Calu3 (cell line): ENCODE measurements around the gene KLHL28. TPM values are rescaled to one million over a fixed set of nuclear protein-coding genes. Genes with fewer than 3 reads are reported as not detected.

ENCODE experiments used
- BruUV-seq: library from RNA; stranded (reverse); fragments of 400-500 nt; replicated peaks from 2 replicates; lab custom pipeline; 2021; lab: Mats Ljungman, UMichigan
- CTCF ChIA-PET: fragments of 300-600 bp; sonication (Branson Sonifier 250); formaldehyde crosslinking; loops from one replicate; lab custom pipeline; 2022; ENCODE audit warnings: antibody characterized with exemption; lab: Charles Lee
- DNase-seq: peaks from one replicate; pipeline ENCODE4 v3.0.0; 2022
- H3K27ac Mint-ChIP-seq: one replicate; pipeline ENCODE4 v1.8.0; 2022; ENCODE audit warnings: mixed read lengths; ENCODE audit not compliant: unreplicated experiment
- H3K27me3 Mint-ChIP-seq: one replicate; pipeline ENCODE4 v1.8.0; 2022; ENCODE audit warnings: mixed read lengths; ENCODE audit not compliant: unreplicated experiment
- H3K36me3 Mint-ChIP-seq: one replicate; pipeline ENCODE4 v1.8.0; 2022; ENCODE audit warnings: mild to moderate bottlenecking, moderate library complexity, mixed read lengths; ENCODE audit not compliant: insufficient read depth, unreplicated experiment
- H3K4me1 Mint-ChIP-seq: one replicate; pipeline ENCODE4 v1.8.0; 2022; ENCODE audit warnings: mild to moderate bottlenecking, low read depth, mixed read lengths; ENCODE audit not compliant: unreplicated experiment
- H3K4me3 Mint-ChIP-seq: one replicate; pipeline ENCODE4 v1.8.0; 2022; ENCODE audit warnings: mild to moderate bottlenecking, low read depth, moderate library complexity, mixed read lengths; ENCODE audit not compliant: unreplicated experiment
- H3K9me3 Mint-ChIP-seq: one replicate; pipeline ENCODE4 v1.8.0; 2022; ENCODE audit warnings: low read depth, mixed read lengths; ENCODE audit not compliant: unreplicated experiment
- CTCF ChIP-seq: fragments of 200-600 bp; IDR thresholded peaks from one replicate; pipeline ENCODE4 v1.8.0; 2022; ENCODE audit warnings: antibody characterized with exemption; ENCODE audit not compliant: unreplicated experiment
- intact Hi-C: fragments of 100-400 bp; cut with micrococcal nuclease; formaldehyde crosslinking; loops from one replicate; pipeline ENCODE4 v1.10.0; 2022; ENCODE audit not compliant: unreplicated experiment
- total RNA-seq: library from RNA; stranded (reverse); gene quantifications from 2 replicates; pipeline ENCODE4 v1.2.3, GENCODE V29; 2022

KLHL28 gene
- total RNA-seq, 1 experiment from 2014 or later, result 10.1 TPM

DNA sequence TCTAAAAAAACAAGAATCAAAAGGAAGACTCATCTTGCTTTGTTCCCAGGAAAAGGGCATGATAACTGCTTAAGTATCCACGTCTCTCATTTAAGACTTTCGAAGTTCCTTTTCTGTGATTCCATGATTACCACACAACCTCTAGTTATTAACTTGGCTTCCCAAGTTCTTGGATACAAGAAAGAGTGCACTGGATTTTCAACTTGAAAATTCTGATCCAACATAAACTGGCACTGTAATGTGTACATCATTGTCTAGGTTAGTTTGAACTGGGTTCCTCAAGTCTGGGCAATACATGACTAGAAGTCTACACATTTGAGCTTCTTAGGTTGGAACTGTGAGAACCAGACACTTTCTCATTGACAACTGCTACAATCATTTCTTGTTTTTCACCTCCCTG, 1.6 kb downstream of the KLHL28 start:
- no peak for DNase-seq
- Mint-ChIP-seq H3K9me3 (no peaks in the 10 kb centered on the region), H3K4me1 (peaks cover 15% of the 10 kb centered on the region), H3K27ac (peak overlapping the region; percentile 47), H3K36me3 (peaks cover 6% of the 10 kb centered on the region), H3K27me3 (no peaks in the 10 kb centered on the region), H3K4me3 (no peak overlapping the region)
- TF ChIP-seq CTCF, result no peak
- intact Hi-C loops, result loop anchor here (2.0 kb wide), 1 partner anchor 175 kb away; the partner anchor contains the start of genes FANCM and FKBP3
- CTCF ChIA-PET, result interaction anchor here (0.5 kb wide), 1 partner anchor 28 kb away, joined by 5 read pairs; no protein-coding TSS in a partner anchor
- BruUV-seq, result no TSS peak

DNA sequence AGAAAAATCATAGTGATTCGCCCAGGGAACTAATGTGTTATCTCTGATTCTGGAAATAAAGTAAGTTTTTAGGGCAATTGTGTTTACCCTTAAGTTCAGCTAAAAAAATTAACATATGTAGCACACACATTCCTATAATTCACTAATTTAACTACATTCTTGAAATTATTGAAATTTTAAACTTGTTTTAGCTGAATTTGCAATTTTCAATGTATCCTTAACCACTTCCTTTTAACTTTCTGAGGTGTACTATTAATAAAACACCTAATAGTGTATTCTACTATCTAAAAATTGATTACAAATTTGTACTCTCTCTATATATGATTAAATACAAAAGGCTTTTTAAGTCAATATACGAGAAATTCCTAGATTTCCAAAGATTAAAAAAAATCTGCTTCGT, 2.2 kb downstream of the KLHL28 start:
- CTCF ChIA-PET, result no interaction called here
- TF ChIP-seq CTCF, result no peak

DNA sequence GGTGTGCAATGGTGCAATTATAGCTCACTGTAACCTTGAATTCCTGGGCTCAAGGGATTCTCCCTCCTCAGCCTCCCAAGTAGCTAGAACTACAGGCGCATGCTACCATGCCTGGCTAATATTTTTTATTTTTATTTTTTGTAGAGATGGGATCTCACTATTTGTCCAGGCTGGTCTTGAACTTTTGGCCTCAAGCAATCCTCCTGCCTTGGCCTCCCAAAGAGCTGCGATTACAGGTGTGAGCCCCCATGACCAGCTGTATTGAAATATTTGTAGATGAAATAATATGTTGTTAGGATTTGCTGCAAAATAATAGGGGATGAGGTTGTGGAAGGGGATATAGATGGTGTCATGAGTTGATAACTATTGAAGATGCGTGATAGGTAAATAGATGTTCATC, 4.9 kb downstream of the KLHL28 start:
- H3K36me3 Mint-ChIP-seq, result peaks cover 6% of the 10 kb centered on the region
- H3K4me1 Mint-ChIP-seq, result no peaks in the 10 kb centered on the region
- CTCF ChIA-PET, result no interaction called here
- H3K27me3 Mint-ChIP-seq, result no peaks in the 10 kb centered on the region
- intact Hi-C loops, result no loop called here
- DNase-seq, result no peak
- no peak overlapping the region for H3K27ac Mint-ChIP-seq
- no peak overlapping the region for H3K4me3 Mint-ChIP-seq
- TF ChIP-seq CTCF, result no peak
- no TSS peak for BruUV-seq
- no peaks in the 10 kb centered on the region for H3K9me3 Mint-ChIP-seq

More for the DNA sequence above, 2.2 kb downstream of the KLHL28 start:
- peaks cover 15% of the 10 kb centered on the region for H3K4me1 Mint-ChIP-seq
- peaks cover 6% of the 10 kb centered on the region for H3K36me3 Mint-ChIP-seq
- intact Hi-C loops, result no loop called here
- no peak overlapping the region for H3K4me3 Mint-ChIP-seq
- peak overlapping the region; percentile 47 for H3K27ac Mint-ChIP-seq
- H3K27me3 Mint-ChIP-seq, result no peaks in the 10 kb centered on the region
- DNase-seq, result no peak
- H3K9me3 Mint-ChIP-seq, result no peaks in the 10 kb centered on the region
- no TSS peak for BruUV-seq

DNA sequence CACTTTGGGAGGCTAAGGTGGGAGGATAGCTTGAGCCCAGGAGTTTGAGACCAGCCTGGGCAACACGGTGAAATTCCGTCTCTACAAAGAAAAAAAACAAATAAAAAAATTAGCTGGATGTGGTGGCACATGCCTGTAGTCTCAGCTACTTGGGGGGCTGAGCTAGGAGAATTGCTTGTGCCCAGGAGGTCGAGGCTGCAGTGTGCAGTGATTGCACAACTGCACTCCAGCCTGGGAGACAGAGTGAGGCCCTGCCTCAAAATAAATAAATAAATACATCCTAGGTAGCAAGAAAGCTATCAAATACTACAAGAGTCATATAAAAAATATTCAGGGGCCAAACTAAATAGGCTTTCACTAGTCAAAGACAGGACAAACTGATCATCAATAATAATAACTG, 6.2 kb downstream of the KLHL28 start:
- no peak overlapping the region for H3K4me3 Mint-ChIP-seq

More for the DNA sequence above, 6.2 kb downstream of the KLHL28 start:
- H3K27me3 Mint-ChIP-seq, result no peaks in the 10 kb centered on the region
- BruUV-seq, result no TSS peak
- CTCF ChIA-PET, result no interaction called here
- H3K9me3 Mint-ChIP-seq, result no peaks in the 10 kb centered on the region
- DNase-seq, result no peak
- intact Hi-C loops, result no loop called here
- no peak for TF ChIP-seq CTCF
- no peak overlapping the region for H3K27ac Mint-ChIP-seq
- peaks cover 5% of the 10 kb centered on the region for H3K36me3 Mint-ChIP-seq
- no peaks in the 10 kb centered on the region for H3K4me1 Mint-ChIP-seq
